Stimulated activated effector memory CD8-positive, alpha-beta T cell treated with anti-CD3 and anti-CD28 coated beads, Interleukin-12 subunit alpha, Interleukin-12 subunit beta, amount 100 ng/mL, for 72 hours (primary cell): ENCODE measurements around the gene SOBP.
A peak's percentile ranks its signal among the peaks of the same experiment; 100 is the strongest.

Experiments
- ATAC-seq: fragments of 150-1000 bp; cut with Tn5 transposase; 2 replicates; pipeline ENCODE4 v1.10.0; 2021
- DNase-seq, 2 donors: peaks; one replicate each; pipeline ENCODE4 v3.0.0; 2021 to 2022; ENCODE audit warnings: low spot score in 2 of 2
- H3K27ac Mint-ChIP-seq: one replicate; pipeline ENCODE4 v1.8.0; 2022; ENCODE audit warnings: mild to moderate bottlenecking, mixed read lengths
- H3K36me3 Mint-ChIP-seq: one replicate; pipeline ENCODE4 v1.8.0; 2022; ENCODE audit warnings: mild to moderate bottlenecking, mixed read lengths
- H3K4me1 Mint-ChIP-seq: one replicate; pipeline ENCODE4 v1.8.0; 2022; ENCODE audit warnings: mixed read lengths
- H3K4me3 Mint-ChIP-seq: one replicate; pipeline ENCODE4 v1.8.0; 2022; ENCODE audit warnings: mild to moderate bottlenecking, mixed read lengths
- H3K9me3 Mint-ChIP-seq: one replicate; pipeline ENCODE4 v1.8.0; 2022; ENCODE audit warnings: mixed read lengths

The SOBP gene

DNA sequence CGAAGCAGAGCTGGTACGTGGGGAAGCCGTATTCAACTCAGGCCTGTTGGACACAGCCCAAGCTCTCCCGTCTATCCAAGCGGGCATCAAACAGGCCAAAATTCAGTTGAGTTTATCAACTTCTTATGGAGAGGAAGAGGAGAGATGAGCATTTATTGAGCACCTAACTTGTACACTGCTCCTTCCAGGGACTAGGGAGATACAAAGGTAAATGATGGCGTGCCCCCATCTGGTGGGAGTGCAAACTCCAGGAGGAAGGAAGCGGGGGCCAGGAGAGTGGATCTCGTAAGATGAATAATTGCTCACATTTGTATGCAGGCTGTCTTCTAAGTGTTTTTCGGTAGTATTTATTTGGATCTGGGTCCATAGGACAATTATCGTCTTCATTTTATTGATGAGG lies 146.6 kb downstream of the SOBP start:
- no peaks in the 10 kb centered on the region for H3K9me3 Mint-ChIP-seq
- no peak overlapping the region for H3K4me3 Mint-ChIP-seq
- no peak overlapping the region for H3K27ac Mint-ChIP-seq

DNA sequence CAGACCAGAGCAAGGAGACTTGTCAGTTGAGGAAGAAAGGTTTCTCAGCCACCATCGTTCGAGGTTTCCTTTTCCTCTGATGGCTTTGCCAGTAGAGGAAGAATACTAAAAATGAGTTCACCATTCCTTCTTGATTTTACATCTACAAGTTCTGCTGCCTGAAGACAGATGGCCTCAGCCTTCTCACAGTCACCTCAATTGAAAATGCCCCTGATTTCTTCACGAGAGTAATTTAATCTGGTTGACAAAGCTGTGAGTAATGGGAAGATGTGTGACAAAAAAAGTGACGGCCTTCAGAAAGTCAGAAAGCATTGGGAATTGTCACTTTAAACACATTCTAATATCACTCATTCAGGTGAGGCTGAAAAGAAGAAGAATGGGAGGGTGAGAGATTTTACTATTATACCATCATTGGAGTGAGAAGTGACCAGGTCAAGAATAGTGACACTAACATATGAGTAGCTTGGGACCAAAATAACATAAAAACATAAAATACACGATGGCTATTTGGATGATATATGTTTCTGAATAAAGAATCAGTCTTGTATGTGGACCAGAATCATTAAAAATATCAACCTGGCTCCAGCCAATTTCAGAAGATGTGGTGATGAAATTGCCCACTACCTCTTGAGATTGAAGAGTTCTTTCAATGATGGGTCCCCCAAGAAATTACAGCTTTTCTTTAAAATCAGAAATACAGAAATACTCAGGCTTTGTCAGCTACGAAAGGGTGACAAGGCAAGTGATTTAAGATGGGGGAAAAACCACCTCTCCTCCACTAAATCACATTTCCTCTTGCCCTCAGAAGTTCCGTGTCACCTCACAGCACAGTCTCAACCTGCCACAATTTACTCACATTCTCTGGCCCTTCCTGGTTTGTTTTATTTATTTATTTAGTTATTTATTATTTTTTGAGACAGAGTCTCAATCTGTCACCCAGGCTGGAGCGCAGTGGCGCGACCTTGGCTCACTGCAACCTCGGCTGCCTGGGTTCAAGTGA lies 147.7 kb downstream of the SOBP start:
- H3K9me3 Mint-ChIP-seq, result no peaks in the 10 kb centered on the region
- H3K27ac Mint-ChIP-seq, result no peak overlapping the region
- ATAC-seq (no peak), DNase-seq (no peak)
- peaks cover 8% of the 10 kb centered on the region for H3K4me1 Mint-ChIP-seq
- no peaks in the 10 kb centered on the region for H3K36me3 Mint-ChIP-seq
- H3K4me3 Mint-ChIP-seq, result no peak overlapping the region

More for the DNA sequence above, 146.6 kb downstream of the SOBP start:
- no peak for DNase-seq
- Mint-ChIP-seq H3K4me1 (peaks cover 8% of the 10 kb centered on the region), H3K36me3 (no peaks in the 10 kb centered on the region)
- ATAC-seq, result no peak

DNA sequence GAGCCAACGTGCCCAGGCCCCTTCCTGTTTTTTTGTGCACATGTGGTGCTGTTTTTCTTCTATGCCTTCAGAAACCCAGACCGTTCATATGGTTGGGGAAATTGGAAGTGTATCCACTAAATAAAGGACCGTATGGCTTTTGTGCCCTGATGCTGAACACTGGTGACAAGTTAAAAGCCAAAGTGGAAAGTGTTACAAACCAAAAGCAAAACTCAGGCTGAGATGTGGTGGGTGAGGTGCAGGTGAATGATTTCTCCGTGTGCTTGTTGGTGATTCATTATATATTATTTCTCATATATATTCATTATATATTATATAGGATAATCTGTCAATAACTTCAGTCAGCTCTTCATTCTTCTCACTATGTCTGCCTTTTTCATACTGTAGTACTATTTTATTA lies 148.6 kb downstream of the SOBP start:
- Mint-ChIP-seq H3K4me3 (no peak overlapping the region), H3K36me3 (no peaks in the 10 kb centered on the region), H3K4me1 (peaks cover 8% of the 10 kb centered on the region), H3K27ac (no peak overlapping the region), H3K9me3 (no peaks in the 10 kb centered on the region)
- no peak for DNase-seq
- ATAC-seq, result no peak

DNA sequence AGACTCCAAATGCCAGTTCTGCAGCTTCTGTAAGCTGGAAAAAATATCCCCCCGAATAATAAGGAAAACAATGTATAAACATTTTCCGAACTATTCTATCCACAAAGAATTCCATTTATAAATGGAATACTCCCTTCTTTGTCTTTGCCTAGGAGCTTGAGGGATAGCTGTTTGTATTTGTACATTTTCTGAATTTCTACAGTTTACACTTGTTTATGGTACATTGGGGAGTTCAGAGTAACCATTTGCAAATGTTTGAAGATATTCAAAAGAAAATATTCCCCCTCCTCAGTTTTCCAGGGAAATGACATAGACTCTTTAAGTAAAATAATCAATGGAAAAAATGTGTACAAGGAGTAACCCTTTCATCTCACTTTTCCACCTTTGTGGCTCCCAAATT lies 149.6 kb downstream of the SOBP start:
- H3K4me3 Mint-ChIP-seq, result no peak overlapping the region
- no peaks in the 10 kb centered on the region for H3K9me3 Mint-ChIP-seq
- no peak overlapping the region for H3K27ac Mint-ChIP-seq
- H3K36me3 Mint-ChIP-seq, result no peaks in the 10 kb centered on the region
- ATAC-seq (no peak), DNase-seq (no peak)
- no peaks in the 10 kb centered on the region for H3K4me1 Mint-ChIP-seq

DNA sequence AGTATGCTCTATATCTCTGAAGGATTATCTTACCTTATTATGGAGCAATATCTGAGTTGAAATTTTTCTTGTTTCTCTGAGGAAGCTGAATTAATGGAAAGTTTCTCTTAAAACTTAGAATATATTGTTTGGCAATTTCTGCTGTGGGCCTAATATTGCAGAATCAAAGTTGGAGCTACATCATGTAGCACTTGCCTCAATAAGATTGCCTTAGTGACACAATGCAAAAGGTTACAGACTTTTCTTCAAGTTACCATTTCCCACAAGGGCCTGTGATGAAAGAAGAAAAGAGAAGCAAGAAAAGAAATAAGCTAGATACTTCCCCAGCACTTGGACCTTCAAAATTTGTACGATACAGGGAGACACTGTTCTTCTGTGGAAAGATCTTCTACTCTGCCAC lies 151.2 kb downstream of the SOBP start:
- ATAC-seq (no peak), DNase-seq (no peak)
- Mint-ChIP-seq H3K27ac (no peak overlapping the region), H3K4me3 (no peak overlapping the region), H3K36me3 (no peaks in the 10 kb centered on the region), H3K4me1 (no peaks in the 10 kb centered on the region), H3K9me3 (no peaks in the 10 kb centered on the region)

DNA sequence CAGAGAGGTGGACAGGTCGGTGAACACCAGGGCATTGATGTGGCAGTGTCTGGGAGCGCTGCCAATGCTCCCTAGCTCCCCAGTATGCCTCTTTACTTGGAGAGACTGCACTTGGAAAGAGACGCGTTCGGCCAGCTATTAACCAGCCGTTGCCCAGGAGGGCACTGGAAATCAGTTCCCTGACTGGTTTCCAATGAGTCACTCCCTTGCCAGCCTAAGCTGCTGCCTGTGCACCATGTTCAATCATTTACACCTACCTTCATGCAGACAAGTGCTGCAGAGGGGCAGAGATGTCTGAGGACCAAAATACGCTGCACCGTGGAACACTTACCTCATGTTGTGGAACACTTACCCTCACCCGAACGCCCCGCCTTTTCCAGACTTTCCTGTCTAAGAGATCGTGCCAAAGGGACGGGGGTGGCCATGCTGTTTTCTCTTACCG lies 151.6 kb downstream of the SOBP start:
- Mint-ChIP-seq H3K4me3 (no peak overlapping the region), H3K9me3 (no peaks in the 10 kb centered on the region), H3K27ac (no peak overlapping the region), H3K4me1 (no peaks in the 10 kb centered on the region), H3K36me3 (no peaks in the 10 kb centered on the region)
- DNase-seq (no peak), ATAC-seq (no peak)

DNA sequence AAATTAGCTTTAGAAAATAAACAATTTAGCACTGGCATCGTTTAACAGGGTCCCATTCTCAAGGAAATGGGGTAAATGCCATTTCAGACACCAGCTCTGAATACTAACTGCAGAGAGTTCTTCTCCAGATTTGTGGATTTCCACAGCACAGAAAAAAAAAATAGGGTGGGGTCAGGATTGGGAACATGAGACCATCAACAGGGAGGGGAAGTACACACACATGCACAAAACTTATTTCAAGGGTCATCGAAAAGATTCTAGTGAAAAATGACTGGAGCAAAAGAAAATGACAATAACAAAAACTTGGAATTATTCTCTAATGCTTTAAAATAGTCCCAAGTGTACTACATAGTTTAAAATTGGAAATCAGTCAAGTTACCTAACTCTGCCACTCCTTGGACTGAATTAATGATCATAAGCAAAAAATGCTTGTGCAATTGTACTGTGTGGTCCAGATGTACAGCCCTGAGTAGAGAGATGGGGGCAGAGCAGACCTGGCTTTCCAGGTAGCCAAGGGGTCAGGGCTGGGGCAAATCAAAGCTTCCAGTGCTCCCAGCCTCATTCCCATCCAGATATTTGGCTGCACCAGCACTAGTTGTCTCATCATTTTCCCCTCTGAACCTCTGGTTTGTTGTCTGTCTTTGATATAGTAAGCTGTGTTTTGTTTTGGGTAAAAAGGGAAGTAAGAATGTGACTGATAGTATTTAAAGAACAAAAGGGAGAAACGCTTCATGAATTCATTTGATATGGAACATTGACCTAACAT lies 152.4 kb downstream of the SOBP start:
- Mint-ChIP-seq H3K9me3 (no peaks in the 10 kb centered on the region), H3K27ac (no peak overlapping the region), H3K4me3 (no peak overlapping the region), H3K36me3 (no peaks in the 10 kb centered on the region), H3K4me1 (no peaks in the 10 kb centered on the region)
- DNase-seq (no peak), ATAC-seq (no peak)

DNA sequence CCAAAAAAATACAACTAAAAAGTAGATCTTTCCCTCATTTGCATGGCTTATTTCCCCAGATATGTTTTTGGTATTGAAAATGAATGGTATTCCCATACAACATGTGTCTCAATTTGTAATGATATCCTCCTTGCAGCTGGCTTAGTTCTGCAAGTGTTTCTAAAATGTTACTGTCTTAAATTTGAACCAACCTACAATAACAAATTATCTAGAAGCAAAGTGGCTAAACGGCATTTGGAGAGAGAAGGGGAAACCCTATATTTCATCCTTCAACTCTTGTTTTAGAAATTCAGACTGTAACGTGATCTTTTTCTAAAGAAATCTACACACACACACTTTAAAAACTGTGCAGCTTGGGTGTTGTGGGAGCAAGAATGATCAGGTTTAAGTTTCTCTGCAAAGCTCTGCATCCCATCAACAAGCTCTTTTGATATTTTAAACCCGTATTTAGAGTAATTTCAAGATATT lies 153.0 kb downstream of the SOBP start:
- no peak for ATAC-seq
- Mint-ChIP-seq H3K4me1 (no peaks in the 10 kb centered on the region), H3K27ac (no peak overlapping the region)

DNA sequence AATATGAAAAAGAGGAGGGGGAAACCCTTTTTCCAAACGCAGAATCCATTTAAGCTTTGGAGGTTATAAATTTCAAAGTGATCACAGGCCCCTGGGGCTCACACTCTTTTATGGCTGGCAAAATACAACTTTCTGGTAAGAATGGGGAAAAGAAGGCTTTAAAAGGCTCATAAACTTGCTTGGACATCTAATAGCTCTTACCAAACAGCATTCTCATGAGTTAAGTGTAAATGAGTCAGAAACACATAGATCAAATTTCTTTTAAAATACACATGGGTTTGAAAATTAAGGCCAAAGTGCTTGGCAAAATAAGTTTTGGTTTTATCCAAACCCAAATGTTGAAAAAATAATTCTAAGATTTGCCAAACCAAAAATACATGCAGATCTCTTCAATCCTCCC lies 154.6 kb downstream of the SOBP start:
- H3K4me1 Mint-ChIP-seq, result no peaks in the 10 kb centered on the region
- DNase-seq, result no peak

More for the DNA sequence above, 153.0 kb downstream of the SOBP start:
- Mint-ChIP-seq H3K4me3 (no peak overlapping the region), H3K9me3 (no peaks in the 10 kb centered on the region), H3K36me3 (no peaks in the 10 kb centered on the region)
- no peak for DNase-seq

DNA sequence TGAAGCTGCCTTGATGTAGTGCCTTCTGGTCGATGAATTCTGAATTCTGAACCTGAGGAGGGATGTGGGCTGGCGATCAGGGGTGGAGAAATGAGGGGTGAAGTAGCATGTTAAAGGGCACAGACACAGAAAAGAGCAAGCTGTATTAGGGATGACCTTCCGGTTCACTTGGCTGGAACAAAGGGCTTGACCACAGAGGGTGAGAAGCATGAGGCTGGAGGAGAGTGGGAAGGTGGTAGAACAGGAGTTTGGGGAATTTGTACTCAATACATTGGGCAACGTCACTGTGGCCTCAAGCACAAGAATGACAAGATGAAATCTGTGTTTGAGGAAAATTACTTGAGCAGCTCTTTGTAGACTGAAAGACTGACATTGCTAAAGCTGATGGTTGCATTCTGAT lies 155.8 kb downstream of the SOBP start:
- ATAC-seq, result no peak
- no peaks in the 10 kb centered on the region for H3K9me3 Mint-ChIP-seq
- no peak overlapping the region for H3K4me3 Mint-ChIP-seq
- no peak for DNase-seq
- H3K27ac Mint-ChIP-seq, result peak overlapping the region; percentile 30
- no peaks in the 10 kb centered on the region for H3K36me3 Mint-ChIP-seq
- H3K4me1 Mint-ChIP-seq, result no peaks in the 10 kb centered on the region

More for the DNA sequence above, 154.6 kb downstream of the SOBP start:
- H3K27ac Mint-ChIP-seq, result no peak overlapping the region
- no peak for ATAC-seq
- H3K9me3 Mint-ChIP-seq, result no peaks in the 10 kb centered on the region
- H3K4me3 Mint-ChIP-seq, result no peak overlapping the region
- no peaks in the 10 kb centered on the region for H3K36me3 Mint-ChIP-seq

DNA sequence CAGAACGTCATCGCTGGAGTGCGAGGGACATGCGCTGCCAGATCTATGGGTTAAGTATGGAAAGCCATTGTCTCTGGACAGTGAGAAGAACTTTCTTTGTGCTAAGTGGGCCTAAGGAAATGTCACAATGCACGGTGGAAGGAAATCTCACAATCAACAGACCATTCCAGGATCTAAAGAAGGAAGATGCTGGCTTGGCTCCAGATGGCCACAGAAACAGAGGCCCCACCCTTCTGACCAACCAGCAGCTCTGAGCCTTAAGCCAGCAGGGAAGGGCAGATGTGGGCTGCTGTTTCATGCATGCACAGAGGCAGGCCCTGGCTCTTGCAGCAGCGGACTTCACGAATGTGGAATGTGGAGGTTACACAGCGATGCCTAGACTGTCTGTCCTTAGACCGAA lies 156.3 kb downstream of the SOBP start:
- Mint-ChIP-seq H3K9me3 (no peaks in the 10 kb centered on the region), H3K4me3 (no peak overlapping the region), H3K4me1 (no peaks in the 10 kb centered on the region), H3K36me3 (no peaks in the 10 kb centered on the region), H3K27ac (no peak overlapping the region)
- ATAC-seq (no peak), DNase-seq (no peak)

DNA sequence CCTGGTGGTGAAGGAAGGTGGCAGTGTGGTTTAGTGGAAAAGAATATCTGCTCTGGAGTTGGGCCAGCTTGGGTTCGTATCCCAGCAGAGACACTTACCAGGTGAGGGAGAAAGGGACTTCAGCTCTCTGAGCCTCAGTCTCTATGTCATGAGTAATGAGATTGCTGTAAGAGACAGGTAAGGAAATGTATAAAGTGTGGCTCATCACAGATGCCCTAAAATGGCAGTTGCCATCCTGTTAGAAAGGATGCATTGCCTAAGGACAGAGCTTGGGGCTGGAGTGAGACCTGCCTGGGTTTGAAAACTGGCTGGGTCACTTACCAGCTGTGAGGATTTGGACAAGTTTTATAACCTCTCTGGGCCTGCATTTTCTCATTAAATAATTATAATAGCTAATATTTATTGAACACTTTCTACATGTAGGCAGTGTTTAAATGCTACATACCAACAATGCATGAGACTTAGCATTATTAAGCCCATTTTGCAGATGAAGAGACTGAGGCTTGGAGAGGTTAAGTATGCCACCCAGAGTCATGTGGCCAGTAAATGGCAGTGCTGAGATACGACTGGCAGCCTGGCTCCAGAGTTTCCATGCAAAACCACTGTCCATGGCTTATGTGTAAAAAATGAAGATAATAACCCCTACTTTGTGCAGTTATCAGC lies 157.0 kb downstream of the SOBP start:
- no peaks in the 10 kb centered on the region for H3K4me1 Mint-ChIP-seq
- no peak overlapping the region for H3K27ac Mint-ChIP-seq
- H3K36me3 Mint-ChIP-seq, result no peaks in the 10 kb centered on the region
- no peaks in the 10 kb centered on the region for H3K9me3 Mint-ChIP-seq
- no peak for DNase-seq
- no peak overlapping the region for H3K4me3 Mint-ChIP-seq
- ATAC-seq, result no peak

DNA sequence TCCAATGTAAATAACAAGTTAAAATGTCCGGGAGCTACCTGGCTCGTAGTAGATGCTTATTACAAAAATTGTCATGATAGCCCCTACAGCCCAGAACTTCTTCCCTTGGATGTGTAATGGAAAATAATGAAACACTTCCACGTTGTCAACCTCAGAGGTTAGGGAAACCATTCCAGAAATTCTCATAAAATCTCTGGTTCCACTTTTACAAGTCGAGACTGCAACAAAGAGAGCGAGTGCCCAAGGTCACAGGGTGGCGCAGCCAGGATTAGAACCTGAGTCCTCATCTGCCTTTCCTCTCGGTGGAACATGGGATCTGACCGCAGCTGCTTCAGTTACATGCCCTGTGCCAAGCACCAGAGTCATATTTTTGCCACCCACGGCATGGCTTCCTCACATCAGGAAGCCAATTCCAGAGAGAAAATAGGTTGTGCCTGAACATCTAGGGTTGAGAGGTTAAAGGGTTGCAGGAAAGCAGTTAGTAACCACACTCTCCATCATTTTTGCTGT lies 157.6 kb downstream of the SOBP start:
- Mint-ChIP-seq H3K4me1 (no peaks in the 10 kb centered on the region), H3K4me3 (no peak overlapping the region), H3K9me3 (no peaks in the 10 kb centered on the region), H3K27ac (no peak overlapping the region), H3K36me3 (no peaks in the 10 kb centered on the region)
- ATAC-seq (no peak), DNase-seq (no peak)

DNA sequence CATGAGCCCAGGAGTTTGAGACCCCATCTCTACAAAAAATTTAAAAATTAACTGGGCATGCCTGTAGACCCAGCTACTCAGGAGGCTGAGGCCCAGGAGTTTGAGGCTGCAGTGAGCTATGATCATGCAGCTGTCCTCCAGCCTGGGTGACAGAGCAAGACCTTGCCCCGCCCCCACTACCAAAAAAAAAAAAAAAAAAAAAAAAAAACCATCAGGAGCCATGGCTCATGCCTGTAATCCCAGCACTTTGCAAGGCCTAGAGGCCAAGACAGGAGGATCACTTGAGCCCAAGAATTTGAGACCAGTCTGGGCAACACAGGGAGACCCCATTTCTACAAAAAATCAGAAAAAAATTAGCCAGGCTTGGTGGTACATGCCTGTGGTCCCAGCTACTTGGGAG lies 159.1 kb downstream of the SOBP start:
- Mint-ChIP-seq H3K27ac (no peak overlapping the region), H3K4me3 (no peak overlapping the region), H3K4me1 (no peaks in the 10 kb centered on the region), H3K9me3 (no peaks in the 10 kb centered on the region), H3K36me3 (no peaks in the 10 kb centered on the region)
- no peak for DNase-seq
- no peak for ATAC-seq

DNA sequence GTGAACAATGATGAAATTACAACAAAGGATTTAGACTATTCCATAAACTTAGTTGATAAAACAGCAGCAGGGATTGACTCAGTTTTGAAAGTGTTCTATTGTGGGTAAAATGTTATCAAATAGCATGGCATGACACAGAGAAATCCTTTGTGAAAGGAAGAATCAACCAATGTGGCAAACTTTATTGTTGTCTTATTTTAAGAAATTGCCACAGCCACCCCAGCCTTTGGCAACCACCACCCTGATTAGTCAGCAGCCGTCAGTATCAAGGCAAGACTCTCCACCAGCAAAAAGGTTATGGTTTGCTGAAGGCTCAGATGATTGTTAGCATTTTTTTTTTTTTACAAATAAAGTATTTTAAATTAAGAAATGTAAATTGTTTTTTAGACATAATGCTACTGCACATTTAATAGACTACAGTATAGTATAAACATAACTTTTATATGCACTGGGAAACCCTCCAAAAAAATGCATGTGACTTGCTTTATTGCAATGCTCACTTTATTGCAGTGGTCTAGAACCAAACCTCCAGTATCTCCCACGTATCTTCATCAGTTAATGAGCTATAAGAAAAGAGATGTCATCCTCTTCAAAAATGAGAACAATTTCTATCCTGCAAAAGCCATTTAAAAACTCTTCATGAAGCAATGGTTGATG lies 162.7 kb downstream of the SOBP start:
- Mint-ChIP-seq H3K9me3 (no peaks in the 10 kb centered on the region), H3K4me3 (no peak overlapping the region), H3K27ac (no peak overlapping the region), H3K36me3 (no peaks in the 10 kb centered on the region), H3K4me1 (peaks cover 19% of the 10 kb centered on the region)
- ATAC-seq (no peak), DNase-seq (no peak)
